Measurements from ENCODE around the gene CUX1. TPM values are rescaled to one million over a fixed set of nuclear protein-coding genes. Genes with fewer than 3 reads are reported as not detected.

Gene CUX1
- total and polyA plus RNA-seq, 2 donors (not counting 1 experiment from before 2014, with no cell fraction given): 10.8 to 86.5 TPM

DNA sequence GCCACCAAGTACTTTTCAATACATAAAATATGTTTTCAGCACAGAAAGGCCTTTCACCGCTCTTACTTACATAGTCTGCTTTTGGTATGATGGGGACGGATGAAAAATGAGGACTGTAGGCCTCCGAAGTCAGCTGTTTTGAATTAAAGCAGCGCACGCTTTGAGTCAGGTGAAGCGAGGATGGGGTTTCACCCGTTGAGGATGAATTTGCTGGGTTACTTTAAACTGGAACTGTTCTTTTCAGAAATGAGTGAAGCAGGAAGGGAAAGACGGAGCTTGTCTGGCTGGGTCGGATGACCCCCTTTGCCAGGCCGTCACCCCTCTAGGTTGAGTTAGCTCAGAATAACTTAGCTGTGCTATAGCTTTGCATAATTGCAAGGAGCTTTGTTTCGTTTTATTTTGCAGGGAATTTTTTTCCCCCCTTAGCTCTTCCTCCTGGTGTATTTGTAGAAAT, 40.0 kb downstream of the CUX1 start:
- Mint-ChIP-seq H3K9me3 (ENCODE audit: insufficient read depth) (no peaks in the 10 kb centered on the region), H3K4me1 (peaks cover 70% of the 10 kb centered on the region), H3K27ac (peak overlapping the region; percentile 99), H3K4me3 (peak overlapping the region; percentile 96), H3K27me3 (no peaks in the 10 kb centered on the region)
- Histone ChIP-seq H3K9me3 (ENCODE audit: control extremely low read depth in 1 of 3, control insufficient read depth in 2 of 3, insufficient read depth in 1 of 3, low read length in 2 of 3) (no peaks in the 10 kb centered on the region), H4K20me1 (ENCODE audit: control insufficient read depth, insufficient read depth, low read length, poor library complexity, severe bottlenecking) (peaks cover 20% of the 10 kb centered on the region), H3K4me3 (ENCODE audit: control extremely low read depth in 1 of 5, extremely low read depth in 1 of 5, insufficient read depth in 1 of 5, low read depth in 2 of 5, low read length in 4 of 5) (peak overlapping the region; percentile 50 to 68 (median 61)), H3K4me2 (replicated peaks; ENCODE audit: low read depth, low read length, poor library complexity, severe bottlenecking) (peak overlapping the region; percentile 84), H3K36me3 (replicated peaks in 1 of 2; ENCODE audit: control extremely low read depth in 1 of 2, control insufficient read depth in 1 of 2, extremely low read depth in 1 of 2, insufficient read depth in 2 of 2, low read length in 1 of 2) (no peaks in the 10 kb centered on the region), H3K27ac (ENCODE audit: low read length in 2 of 2) (peak overlapping the region; percentile 95 to 97), H3K79me2 (ENCODE audit: control insufficient read depth, insufficient read depth, low read length) (peaks cover 66% of the 10 kb centered on the region), H3K4me1 (ENCODE audit: control insufficient read depth in 2 of 2, insufficient read depth in 2 of 2, low read length in 2 of 2) (peaks cover 32 to 56% of the 10 kb centered on the region in 2 donors), H3K27me3 (replicated peaks in 1 of 4; ENCODE audit: control extremely low read depth in 1 of 4, control insufficient read depth in 3 of 4, insufficient read depth in 4 of 4, low read length in 3 of 4) (no peaks in the 10 kb centered on the region), H2AFZ (ENCODE audit: insufficient read depth, low read depth, low read length, poor library complexity, severe bottlenecking) (peak overlapping the region; percentile 88), H3K9ac (ENCODE audit: low read length) (peak overlapping the region; percentile 74)
- TF ChIP-seq, protein P1, sequence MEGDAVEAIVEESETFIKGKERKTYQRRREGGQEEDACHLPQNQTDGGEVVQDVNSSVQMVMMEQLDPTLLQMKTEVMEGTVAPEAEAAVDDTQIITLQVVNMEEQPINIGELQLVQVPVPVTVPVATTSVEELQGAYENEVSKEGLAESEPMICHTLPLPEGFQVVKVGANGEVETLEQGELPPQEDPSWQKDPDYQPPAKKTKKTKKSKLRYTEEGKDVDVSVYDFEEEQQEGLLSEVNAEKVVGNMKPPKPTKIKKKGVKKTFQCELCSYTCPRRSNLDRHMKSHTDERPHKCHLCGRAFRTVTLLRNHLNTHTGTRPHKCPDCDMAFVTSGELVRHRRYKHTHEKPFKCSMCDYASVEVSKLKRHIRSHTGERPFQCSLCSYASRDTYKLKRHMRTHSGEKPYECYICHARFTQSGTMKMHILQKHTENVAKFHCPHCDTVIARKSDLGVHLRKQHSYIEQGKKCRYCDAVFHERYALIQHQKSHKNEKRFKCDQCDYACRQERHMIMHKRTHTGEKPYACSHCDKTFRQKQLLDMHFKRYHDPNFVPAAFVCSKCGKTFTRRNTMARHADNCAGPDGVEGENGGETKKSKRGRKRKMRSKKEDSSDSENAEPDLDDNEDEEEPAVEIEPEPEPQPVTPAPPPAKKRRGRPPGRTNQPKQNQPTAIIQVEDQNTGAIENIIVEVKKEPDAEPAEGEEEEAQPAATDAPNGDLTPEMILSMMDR (IDR thresholded peaks at IDR 0.05): peak; percentile 36
- TF ChIP-seq EZH2 (IDR thresholded peaks at IDR 0.05; ENCODE audit: borderline replicate concordance, insufficient read depth, low read depth, low read length, poor library complexity, severe bottlenecking): no peak
- ATAC-seq (ENCODE audit: low read depth) (peak; percentile 3), DNase-seq (no peak)
- 4% methylated on average over 9 of the region's 11 CpGs for WGBS (ENCODE audit: insufficient coverage)
- intact Hi-C loops (cut with micrococcal nuclease): loop anchor here (5.0 kb wide), 3 partner anchors 135 to 205 kb away; no protein-coding TSS in a partner anchor
- CTCF ChIA-PET: interaction anchor here (0.6 to 2.7 kb wide), 12 partner anchors 8 to 379 kb away, joined by 3 to 13 read pairs (median 4); partner anchors contain the start of gene CUX1
- POLR2A ChIA-PET: interaction anchor here (0.6 kb wide), 1 partner anchor 16 kb away, joined by 5 read pairs; no protein-coding TSS in a partner anchor
